ENCODE measurements around the gene MSI1.
"Not testable (repeated sequence)": the region's sequence is repeated elsewhere in the genome, so short reads cannot be mapped to it uniquely, and the experiment has no call there.

MSI1 gene

DNA sequence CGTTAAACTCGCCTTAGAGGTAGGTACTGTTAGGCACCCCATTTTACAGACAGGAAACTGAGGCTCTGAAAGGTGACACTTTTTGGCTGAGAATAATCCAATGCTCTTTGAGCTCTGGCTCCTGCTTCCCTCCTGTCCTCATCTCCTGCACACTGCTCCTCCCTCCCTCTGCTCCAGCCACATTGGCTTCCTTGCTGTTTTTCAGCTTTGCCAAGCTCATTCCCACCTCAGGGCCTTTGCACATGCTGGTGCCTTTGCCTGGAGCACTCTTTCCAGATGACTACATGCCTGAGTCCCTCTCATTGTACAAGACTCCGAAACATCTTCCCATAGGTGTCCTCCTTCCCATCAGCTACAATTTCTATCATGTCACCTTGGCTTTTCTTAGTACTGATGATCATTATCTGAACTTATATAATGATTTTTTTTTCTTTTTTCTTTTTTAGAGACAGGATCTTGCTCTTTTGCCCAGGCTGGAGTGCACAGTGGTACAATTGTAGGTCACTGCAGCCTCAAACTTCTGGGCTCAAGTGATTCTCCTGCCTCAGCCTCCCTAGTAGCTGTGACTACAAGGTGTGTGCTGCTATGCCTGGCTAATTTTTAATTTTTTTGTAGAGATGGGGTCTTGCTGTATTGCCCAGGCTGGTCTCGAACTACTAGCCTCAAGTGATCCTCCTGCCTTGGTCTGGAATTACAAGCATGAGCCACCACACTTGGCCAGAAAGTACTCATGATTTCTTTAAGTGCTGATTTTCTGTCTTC is 15.2 kb downstream of the MSI1 start:
- no peak for DNase-seq

DNA sequence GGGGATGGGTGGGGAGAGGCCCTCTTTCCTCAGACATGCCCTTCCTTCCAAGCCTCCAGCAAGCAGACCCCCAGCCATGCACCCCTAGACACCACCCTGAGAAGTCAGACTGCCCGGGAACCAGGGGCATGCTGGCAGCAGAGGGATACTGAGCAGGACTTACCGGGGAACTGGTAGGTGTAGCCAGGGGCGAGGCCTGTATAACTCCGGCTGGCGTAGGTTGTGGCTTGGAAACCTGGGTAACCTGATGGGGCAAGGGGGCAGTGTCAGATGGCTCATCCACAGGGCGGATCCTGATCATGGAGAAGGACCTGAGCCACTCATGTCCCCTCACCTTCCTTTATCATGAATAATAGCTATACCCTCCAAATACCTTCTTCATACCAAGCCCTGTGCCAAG is 15.8 kb downstream of the MSI1 start:
- no peak for DNase-seq

DNA sequence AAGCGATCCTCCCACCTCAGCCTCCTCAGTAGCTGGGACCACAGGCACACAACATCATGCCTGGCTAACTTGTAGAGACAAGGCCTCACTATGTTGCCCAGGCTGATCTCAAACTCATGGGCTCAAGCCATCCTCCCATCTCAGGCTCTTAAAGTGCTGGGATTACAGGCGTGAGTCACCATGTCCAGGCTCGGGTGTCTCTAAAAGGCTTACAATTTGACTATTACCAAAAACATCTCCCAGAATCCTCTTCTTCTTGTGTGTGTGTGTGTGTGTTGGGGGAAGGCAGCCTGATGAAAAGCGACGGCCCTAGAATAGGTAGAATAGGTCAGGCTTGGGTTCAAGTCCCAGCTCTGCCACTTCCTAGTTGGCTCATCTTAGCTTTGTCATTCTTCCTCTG is 16.8 kb downstream of the MSI1 start:
- DNase-seq = no peak

DNA sequence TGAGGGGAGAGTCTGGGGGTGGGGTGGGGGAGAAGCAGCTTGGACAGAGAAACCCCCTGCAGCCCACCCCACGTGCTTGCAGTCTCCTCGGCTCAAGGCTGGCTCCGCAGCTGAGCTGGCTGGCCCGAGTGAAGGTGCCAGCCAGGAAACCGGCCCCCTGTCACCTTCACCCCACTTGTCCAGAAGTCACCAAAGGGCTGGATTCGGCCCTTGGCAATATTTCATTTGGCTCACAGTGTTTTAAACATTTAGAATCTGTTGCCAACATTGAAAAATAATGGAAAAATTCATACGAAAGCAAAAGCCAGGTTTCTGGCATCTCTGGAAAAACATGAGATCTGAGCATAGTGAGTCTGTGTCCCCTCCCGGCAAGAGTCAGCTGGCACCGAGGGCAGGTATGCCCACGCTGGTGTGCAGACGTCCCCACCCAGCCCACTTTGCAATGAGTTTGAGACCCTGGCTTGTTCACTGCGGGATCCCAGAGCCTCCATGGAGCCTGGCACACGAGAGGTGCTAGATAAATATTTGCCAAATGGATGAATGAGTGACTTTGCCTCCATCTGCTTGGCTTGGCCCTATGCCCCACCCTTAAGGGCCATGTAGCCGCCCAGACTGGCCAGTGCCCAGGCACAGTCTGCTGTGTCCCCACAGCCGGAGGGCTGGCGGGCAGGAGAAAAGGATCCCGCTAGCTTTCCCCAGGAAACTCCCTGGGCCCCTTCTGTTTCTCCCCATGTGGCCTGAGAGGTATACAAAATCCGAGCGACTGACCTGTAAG is 18.2 kb downstream of the MSI1 start:
- DNase-seq = no peak

DNA sequence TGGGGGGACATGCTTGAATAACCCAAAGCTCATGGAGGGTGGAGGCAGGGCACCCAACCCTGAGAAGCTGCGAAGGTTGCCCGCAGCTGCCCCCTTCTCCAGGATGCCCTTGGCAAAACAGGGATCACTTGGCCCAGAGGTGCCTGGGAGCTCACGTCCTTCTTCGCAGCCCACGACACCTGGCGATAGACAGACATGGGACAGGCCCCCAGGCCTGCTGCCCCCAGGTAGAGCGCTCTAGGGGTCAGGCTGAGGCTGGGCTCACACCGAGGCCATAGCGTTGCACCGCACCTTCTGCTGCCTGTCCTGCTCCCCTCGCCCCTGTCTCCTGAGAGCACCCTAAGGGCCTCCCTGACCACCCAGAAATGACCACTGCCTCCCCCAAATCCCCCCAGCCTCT is 21.2 kb downstream of the MSI1 start:
- DNase-seq = no peak

DNA sequence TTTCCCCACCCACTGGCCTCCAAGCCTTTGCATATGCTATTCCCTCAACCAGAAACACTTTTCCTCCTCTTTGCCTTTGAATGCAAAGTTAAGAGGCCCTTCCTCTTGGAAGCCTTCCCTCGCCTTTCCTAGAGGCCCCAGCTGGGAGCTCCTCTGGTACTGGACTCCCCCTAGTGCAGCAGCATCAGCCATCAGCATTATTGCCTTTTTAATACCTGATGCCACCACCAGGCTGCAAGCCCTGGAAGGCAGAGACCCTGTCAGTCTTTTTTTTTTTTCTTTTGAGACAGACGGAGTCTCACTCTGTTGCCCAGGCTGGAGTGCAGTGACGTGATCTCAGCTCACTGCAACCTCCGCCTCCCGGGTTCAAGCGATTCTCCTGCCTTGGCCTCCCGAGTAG is 22.3 kb downstream of the MSI1 start:
- no peak for DNase-seq

DNA sequence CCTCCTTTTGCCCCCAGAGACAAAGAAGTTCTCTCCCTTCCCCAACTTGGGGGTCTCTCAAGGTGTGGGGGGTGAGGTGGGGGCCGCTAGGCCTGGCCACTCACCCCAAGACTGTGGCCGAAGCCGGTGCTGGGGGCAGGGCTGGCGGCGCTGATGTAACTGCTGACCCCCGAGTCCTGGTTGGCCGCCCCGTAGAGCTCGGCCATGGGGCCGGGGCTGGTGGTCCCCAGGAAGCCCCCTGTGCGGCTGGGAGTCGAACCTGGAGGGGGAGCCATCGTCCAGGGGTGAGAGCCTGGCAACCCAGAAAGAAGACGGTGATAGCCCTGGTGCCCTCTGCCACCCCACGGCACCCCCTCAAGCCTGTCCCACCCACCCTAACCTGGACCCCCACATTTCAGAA is 22.9 kb downstream of the MSI1 start:
- DNase-seq = no peak

DNA sequence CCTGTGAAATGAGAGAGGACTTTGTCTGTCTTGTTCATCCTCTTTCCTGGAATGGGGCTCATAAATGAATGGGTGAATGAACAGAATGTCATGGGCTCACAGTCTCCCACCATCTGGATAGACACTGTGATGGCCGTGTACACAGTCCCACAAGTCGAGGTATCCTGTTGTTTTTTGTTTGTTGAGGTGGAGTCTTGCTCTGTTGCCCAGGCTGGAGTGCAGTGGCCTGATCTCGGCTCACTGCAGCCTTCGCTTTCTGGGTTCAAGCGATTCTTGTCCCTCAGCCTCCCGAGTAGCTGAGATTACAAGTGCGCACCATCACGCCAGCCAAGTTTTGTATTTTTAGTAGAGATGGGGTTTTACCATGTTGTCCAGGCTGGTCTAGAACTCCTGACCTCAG is 25.3 kb downstream of the MSI1 start:
- DNase-seq = no peak

DNA sequence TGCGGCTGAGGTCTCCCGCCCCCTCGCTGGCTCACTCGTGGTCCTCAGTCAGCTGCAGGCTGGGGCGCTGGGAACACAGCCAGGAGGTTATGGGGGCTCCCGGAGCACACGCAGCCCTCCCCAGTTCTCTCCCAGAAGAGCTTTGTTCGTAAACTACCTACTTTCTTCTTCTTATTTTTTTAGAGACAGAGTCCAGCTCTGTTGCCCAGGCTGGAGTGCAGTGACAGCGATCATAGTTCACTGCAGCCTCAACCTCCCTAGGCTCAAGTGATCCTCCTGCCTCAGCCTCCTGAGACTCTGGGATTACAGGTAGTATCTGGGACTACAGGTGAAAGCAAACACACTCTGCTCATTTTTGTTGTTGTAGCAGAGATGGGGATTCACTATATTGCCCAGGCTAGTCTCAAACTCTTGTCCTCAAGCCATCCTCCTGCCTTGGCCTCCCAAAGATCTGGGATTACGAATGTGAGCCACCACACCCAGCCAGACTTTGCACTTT is 25.9 kb downstream of the MSI1 start:
- no peak for DNase-seq

DNA sequence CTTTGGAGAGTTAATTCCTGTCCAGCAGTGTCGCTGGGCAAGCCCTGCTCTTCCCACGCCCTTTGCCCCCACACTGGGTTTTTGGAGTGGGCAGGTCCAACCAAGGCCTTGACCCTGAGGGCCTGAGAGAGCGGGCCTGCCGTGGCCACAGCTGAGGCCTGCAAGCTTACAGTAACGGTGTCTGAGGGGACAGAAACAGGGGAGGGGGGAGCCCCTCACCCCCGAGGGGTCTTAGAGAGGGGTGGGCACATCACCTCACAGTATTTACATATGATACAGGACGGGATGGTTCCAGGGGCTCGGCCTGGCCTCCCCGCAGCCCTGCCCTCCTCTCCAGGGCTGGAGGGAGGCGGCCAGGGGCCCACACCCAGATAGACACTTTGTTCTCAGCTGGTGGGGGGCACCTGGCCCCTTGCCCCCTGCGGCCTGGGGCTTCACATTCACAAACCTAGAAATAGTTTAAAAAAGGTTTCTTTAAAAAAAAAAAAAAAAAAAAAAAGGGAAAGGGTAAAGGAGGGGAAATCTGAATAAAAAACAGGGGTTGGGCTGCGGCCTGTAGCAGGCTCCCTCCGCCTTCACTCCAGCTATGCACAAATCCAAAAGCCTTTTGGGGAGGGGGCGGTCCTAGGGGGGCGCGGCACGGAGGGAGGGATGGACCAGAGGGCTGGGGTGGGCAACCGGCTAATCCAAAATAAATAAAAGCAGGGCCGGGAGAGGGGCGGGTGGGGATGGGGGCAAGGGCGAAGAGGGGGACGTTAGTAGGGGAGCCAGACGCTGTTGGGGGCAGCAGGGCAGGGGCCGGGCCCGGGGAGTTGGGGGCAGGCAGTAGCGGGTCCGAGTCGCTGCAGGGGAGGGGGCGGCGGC is 26.6 kb downstream of the MSI1 start:
- no peak for DNase-seq

DNA sequence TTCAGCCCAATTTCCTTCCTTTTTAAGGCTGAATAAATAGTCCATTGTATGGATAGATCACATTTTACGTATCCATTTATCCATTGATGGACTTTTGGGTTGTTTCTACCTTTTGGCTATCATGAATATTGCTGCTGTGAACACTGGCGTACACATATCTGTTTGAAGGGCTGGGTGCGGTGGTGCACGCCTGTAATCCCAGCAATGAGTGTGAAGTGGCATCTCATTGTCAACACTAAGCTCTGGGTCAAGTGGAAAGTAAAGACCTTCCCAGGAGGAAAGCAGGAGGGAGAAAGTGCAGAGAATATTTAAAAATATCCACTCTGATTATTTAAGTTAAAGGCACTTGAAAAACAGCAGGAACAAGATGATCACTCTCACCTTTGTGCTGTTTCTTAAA is 29.7 kb downstream of the MSI1 start:
- no peak for DNase-seq

DNA sequence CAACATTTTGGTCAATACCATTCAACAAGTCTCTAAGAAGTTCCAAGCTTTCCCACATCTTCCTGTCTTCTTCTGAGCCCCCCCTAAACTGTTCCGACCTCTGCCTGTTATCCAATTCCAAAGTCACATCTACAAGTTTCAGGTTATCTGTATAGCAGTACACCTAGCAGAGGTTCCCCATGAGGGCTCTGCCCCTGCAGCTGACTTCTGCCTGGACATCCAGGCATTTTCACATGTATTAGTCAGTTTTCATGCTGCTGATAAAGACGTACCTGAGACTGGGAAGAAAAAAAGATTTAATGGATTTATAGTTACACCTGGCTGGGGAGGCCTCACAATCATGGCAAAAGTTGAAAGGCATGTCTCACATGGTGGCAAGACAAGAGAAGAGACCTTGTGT is 31.2 kb downstream of the MSI1 start:
- no peak for DNase-seq

DNA sequence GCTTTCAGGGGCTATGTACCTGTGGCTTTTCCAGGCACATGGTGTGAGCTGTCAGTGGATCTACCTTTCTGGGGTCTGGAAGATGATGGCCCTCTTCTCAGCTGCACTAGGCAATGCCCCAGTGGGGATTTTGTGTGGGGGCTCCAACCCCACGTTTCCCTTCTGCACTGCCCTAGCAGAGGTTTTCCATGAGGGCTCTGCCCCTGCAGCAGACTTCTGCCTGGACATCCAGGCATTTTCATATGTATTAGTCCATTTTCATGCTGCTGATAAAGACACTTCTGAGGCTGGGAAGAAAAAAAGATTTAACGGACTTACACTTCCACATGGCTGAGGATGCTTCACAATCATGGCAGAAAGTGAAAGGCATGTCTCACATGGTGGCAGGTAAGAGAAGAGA is 32.6 kb downstream of the MSI1 start:
- DNase-seq = not testable (repeated sequence)

DNA sequence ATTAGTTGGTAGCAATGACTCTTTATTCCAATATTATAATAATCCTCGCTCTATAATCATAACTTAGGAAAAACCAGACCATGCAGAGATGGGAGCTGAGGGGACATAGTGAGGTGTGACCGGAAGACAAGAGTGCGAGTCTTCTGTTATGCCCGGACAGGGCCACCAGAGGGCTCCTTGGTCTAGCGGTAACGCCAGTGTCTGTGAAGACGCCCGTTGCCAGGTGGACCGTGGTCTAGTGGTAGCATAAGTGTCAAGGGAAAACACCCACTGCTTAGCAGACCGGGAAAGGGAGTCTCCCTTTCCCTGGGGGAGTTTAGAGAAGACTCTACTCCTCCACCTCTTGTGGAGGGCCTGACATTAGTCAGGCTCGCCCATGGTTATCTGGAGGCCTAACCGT is 33.5 kb downstream of the MSI1 start:
- DNase-seq = not testable (repeated sequence)

DNA sequence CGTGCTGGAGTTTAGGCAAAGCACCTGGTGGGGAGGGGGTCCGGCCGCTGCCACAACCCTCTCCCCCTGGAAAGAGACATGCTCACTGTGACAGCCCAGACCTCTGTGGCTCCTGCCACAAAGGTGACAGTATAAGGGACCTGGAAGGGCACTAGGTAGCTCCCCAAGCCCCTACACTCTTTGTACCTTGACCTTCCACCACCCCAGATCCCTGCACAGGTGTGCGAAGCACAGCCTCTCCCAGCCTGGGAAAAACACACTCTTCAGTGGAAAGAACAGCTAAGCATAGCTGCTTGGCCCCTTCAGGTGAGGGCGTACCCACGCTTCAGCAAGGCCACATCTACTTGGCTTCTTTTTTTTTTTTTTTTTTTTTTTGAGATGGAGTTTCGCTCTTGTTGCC is 36.4 kb downstream of the MSI1 start:
- DNase-seq = no peak

DNA sequence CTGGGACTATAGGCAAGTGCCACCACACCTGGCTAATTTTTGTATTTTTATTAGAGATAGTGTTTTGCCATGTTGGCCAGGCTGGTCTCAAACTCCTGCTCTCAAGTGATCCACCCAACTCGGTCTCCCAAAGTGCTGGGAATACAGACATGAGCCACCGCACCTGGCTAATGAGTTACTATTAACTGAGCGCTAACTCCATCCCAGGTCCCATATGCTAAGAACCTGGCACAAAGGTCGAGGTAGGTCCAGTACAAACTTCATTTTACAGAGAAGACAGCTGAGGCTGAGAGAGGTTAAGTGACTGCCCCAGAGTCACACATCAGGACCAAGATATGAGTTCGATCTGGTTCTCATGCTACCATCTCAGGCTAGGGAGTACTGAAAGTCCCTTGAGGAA is 36.9 kb downstream of the MSI1 start:
- DNase-seq = no peak

DNA sequence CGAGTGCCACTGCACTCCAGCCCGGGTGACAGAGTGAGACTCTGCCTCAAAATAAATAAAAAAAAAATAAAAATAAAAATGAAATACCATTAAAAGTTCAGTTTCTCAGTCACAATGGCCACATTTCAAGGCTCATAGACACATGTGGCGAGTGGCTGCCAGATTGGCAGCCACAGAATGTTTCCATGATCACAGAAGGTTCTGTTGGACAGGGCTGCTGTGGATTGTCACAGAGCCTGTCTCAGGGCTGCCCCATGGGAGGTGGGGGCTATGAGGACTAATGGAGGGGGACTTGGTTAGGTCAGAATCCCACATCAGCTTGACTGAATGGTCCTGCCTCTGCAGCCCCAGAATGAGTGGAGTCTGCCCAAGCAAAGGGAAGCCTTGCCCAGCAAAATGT is 37.6 kb downstream of the MSI1 start:
- no peak for DNase-seq

DNA sequence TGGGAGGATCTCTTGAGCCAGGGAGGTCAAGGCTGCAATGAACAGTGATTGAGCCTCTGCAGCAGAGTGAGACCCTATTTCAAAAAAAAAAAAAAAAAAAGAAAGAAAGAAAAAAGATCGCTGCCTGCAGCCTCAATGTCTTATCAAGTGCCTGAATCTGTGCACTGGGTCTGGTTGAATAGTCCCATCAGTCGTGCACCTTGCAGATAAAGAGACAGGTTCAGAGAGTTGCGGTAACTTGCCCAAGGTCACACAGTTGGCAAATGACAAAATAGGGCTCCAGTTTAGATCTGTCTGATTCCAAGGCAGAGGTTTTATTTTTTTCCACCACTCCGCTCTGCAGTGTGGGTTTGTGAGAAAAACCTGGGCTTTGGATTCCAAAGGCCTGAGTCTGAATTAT is 40.7 kb downstream of the MSI1 start:
- no peak for DNase-seq

DNA sequence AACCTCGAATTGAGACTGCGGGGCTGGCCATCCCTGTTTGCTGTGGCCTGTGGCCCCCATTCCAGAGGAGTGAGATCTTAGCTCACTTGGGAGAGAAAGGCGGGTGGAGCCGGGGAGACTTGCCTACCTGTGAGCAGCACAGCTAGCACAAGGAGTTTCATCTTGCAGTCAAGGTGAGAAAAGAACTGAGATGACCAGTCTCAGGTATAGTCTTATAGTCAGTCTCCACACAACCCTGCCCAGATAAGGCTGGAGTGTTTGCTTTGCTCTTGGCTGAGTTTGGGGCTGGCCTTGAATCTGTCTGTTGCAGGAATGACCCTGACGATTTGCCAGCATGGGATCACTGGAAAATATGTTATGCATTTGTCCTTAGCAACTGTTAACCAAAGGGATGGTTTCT is 41.4 kb downstream of the MSI1 start, which contains the start of gene PLA2G1B:
TSS of gene PLA2G1B (minus strand) at position 187 of the 400 bp plus-strand sequence. CDS start at position 161, 26 bp downstream.
- no peak for DNase-seq

DNA sequence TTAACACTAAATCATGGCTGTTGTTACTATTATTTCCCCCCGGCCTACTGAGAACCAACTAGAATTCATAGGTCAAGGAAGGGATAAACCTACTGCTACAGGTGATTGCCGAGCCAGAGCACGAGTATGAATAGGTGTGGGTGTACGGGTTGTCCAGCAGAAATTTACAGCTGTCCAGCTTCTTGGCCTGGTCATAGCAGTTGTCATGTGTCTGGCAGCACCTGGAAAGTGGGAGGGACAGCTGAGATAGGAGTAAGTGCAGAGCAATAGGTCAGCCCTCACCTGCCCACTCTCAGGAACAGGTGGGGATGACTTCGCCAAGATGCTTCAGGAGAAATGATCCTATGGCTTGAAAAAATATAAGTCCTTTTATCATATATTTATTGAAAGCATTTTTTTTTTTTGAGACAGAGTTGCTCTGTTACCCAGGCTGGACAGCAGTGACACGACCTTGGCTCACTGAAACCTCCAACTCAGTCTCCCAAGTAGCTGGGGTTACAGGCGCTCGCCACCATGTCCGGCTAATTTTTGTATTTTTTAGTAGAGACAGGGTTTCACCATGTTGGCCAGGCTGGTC is 44.0 kb downstream of the MSI1 start:
- no peak for DNase-seq

DNA sequence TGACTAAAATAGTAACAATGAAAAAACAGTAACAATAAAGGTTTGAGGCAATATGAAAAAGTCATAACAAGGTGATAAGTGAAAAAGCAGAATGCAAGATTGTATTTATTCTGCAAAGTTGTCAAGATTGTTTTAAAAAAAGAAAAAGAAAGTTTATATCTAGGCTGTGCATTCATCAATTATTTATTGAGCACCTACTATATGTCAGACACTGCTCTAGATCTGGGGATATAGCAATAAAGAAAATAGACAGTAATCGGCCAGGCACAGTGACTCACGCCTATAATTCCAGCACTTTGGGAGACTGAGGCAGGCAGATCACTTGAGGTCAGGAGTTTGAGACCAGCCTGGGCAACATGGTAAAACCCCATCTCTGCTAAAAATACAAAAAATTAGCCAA is 45.2 kb downstream of the MSI1 start:
- no peak for DNase-seq

DNA sequence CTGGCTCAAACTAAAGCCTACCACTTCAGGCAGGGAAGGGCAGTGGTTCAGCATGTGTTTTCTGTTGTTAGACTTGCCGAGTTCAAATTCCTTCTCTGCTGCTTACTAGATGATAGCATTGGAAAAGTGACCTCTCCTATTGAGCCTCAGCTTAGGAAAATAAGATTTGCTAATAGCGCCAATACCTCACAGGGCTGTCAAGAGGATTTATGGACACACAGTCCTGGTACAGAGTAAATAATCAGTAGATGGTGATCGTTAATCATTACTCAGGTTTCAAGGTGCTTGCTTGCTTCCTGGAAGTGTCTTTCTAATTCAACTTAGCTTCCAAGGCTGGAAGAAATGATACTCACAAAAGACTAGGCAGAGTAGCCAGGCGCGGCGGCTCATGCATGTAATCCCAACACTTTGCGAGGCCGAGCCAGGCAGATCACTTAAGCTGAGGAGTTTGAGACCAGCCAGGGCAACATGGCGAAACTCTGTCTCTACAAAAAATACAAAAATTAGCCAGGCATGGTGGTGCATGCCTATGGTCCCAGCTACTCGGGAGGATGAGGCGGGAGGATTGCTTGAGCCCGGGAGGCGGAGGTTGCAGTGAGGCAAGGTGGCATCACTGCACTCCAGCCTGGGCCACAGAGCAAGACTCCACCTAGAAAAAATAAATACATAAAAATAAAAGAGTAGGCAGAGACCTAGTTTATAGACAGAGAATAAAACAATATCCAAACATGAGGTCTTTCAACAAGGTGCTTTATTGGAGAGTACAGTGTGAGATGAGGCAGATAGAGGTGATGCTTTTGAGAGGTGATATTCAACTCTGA is 47.4 kb downstream of the MSI1 start:
- DNase-seq = no peak

Measured in NCI-H2171 (cell line).